A673 (cell line): Measurements from ENCODE around the gene SLC3A2.

Experiments used
- CTCF ChIP-seq: fragments of 300-800, 200-600 bp; sonication (generic); conservative IDR thresholded peaks from 2 replicates; pipeline ENCODE4 v1.5.1; 2017; ENCODE audit warnings: low read depth, mild to moderate bottlenecking, antibody characterized with exemption, low read length, moderate library complexity, mixed read lengths
- EZH2 ChIP-seq: fragments of 200-600 bp; sonication (generic); IDR thresholded peaks from 2 replicates; pipeline ENCODE4 v1.6.1; 2017; ENCODE audit warnings: borderline replicate concordance, low read depth, mild to moderate bottlenecking, mixed read lengths, antibody characterized with exemption, low read length; ENCODE audit not compliant: poor library complexity, severe bottlenecking

GRCh38 chr11:62863687-62864335 is 16.9 kb upstream of the SLC3A2 start:
- TF ChIP-seq CTCF (no peak), EZH2 (no peak)
